Ovary (tissue), 3 donors: ENCODE data around the gene SLAIN1.

ENCODE experiments used
- CTCF ChIP-seq, 3 donors: fragments of 450-650 bp in 2 of 3; fragments of 200-600 bp in 1 of 3; IDR thresholded peaks; one replicate each; pipeline versions ENCODE4 v1.5.1 to v1.8.0; 2016 to 2022; ENCODE audit warnings: antibody characterized with exemption in 3 of 3, mild to moderate bottlenecking in 1 of 3
- POLR2A ChIP-seq: fragments of 450-650 bp; IDR thresholded peaks from one replicate; pipeline ENCODE4 v1.6.1; 2017; ENCODE audit warnings: antibody characterized with exemption, mild to moderate bottlenecking, moderate library complexity
- donor health status: DM: no; HTN: no; CAD: no.

- no peak for TF ChIP-seq CTCF (IDR thresholded peaks at IDR 0.05)
- TF ChIP-seq POLR2A = no peak
Measured at GRCh38 chr13:77811381-77811780, 113.9 kb downstream of the SLAIN1 start.
